HG02973 (cell line): ENCODE measurements around the gene WDR43.
A peak's percentile ranks its signal among the peaks of the same experiment; 100 is the strongest.

Experiments used
- ATAC-seq: cut with Tn5 transposase; IDR thresholded peaks from one replicate; pipeline ENCODE4 v1.9.1; 2021; ENCODE audit warnings: moderate library complexity; ENCODE audit not compliant: unreplicated experiment

WDR43 gene, protein sequence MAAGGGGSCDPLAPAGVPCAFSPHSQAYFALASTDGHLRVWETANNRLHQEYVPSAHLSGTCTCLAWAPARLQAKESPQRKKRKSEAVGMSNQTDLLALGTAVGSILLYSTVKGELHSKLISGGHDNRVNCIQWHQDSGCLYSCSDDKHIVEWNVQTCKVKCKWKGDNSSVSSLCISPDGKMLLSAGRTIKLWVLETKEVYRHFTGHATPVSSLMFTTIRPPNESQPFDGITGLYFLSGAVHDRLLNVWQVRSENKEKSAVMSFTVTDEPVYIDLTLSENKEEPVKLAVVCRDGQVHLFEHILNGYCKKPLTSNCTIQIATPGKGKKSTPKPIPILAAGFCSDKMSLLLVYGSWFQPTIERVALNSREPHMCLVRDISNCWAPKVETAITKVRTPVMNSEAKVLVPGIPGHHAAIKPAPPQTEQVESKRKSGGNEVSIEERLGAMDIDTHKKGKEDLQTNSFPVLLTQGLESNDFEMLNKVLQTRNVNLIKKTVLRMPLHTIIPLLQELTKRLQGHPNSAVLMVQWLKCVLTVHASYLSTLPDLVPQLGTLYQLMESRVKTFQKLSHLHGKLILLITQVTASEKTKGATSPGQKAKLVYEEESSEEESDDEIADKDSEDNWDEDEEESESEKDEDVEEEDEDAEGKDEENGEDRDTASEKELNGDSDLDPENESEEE

DNA sequence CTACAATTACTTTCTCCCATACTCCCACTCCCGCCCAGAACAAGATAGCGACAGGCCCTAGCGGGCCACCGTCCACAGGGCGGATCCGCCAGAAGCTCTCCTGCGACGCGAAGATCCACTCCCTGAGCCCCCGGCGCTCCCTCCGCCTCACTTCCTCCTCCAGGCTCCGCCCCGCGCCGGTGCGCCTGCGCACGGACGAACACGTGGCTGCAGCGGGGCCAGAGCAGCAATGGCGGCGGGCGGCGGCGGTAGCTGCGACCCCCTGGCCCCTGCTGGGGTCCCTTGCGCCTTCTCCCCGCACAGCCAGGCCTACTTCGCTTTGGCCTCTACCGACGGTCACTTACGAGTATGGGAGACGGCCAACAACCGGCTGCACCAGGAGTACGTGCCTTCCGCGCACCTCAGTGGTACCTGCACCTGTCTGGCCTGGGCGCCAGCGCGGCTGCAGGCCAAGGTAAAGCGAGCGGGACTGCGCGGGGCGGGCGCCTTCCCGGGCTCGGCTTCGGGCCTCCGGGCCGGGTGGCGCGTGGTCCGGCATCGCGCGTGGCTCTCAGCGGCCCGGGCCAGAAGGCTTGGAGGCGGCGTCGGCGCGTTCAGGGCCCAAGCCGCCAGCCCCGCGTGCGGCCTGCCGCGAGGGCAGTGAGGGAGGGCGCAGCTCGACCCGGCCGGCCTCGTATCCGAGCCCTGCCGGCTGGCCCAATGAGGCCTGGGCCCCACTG is at the start of gene WDR43:
WDR43 (plus strand) TSS at position 198 of the 719 bp plus-strand sequence; CDS start at position 230, 32 bp downstream.
- peak; percentile 87 for ATAC-seq

DNA sequence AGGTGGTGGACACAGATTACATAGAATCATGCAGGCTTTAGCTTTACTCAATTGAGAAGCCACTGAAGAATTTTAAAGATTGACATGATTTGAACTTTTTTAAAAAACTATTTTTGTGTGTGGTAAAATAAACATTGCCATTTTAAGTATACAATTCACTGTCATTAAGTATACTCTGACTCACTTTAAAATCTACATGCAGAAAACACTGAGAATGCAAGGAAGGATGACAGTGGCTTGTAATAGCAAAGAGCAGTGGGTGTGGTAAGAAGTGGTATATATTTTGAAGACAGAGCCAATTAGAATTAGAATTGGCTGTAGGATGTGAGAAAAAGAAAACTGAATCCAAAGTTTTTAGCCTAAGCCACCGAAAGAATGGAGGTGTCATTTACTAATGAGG is 39.3 kb upstream of the WDR43 start:
- ATAC-seq = no peak

DNA sequence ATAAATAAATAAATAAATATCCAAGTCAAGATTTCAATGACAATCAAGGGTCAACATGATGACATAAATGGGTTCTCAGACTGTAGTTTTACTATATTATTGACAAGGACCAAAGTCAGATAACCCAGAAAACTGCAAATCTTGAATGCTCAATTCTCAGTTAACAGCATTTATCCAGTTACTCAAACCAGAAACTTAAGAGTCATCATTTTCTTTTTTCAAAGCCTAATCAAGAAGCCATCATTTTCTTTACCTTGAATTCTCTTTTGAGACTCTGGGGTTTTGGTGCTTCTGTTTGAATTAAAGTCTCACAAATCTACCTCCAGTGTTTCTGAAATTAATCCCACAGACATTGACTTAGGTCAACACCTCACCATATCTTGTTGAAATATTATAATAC is 38.5 kb upstream of the WDR43 start:
- ATAC-seq = no peak

DNA sequence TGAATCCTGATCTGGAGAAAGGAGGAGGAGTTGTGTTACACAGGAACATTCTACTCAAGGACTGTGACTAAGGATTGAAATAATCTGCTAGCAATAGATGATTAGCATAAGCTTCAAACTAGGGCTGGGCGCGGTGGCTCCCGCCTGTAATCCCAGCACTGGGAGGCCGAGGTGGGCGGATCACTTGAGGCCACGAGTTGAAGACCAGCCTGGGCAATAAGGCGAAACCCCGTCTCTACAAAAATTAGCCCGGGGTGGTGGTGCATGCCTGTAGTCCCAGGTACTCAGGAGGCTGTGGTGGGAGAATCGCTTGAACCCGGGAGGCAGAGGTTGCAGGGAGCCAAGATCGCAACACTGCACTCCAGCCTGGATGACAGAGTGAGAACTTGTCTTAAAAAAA is 25.9 kb upstream of the WDR43 start:
- no peak for ATAC-seq

DNA sequence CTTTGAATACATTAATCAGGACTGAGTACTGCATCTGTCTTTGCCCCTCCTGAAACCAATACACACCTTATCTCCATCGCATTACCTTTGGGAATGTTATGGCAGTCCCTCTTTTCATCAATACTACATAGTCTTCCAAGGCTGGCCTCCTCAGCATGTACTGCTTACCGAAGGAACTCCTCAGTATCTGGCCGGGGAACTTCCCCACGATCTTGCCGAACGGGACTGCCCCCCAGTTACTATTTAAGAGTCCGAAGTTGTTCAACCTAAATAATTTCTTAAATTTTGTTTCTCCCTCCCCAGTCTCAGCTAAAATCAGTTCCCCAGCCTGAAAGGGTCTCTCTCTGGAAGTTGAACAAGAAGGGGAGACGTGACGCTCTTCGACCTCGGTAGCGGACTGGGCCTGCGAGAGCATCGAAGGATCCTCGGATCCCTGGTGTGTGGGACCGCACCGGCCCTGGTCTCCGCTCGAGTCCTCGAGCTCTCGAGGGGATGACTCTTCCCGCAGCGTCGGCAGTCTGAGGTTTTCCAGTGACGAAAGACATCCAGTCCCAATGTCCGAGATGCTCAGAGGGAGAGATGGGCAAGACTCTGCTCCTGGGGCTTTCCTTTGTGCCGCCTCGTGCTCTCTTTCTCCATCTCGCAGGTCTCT is 24.8 kb upstream of the WDR43 start:
- ATAC-seq = peak; percentile 9

DNA sequence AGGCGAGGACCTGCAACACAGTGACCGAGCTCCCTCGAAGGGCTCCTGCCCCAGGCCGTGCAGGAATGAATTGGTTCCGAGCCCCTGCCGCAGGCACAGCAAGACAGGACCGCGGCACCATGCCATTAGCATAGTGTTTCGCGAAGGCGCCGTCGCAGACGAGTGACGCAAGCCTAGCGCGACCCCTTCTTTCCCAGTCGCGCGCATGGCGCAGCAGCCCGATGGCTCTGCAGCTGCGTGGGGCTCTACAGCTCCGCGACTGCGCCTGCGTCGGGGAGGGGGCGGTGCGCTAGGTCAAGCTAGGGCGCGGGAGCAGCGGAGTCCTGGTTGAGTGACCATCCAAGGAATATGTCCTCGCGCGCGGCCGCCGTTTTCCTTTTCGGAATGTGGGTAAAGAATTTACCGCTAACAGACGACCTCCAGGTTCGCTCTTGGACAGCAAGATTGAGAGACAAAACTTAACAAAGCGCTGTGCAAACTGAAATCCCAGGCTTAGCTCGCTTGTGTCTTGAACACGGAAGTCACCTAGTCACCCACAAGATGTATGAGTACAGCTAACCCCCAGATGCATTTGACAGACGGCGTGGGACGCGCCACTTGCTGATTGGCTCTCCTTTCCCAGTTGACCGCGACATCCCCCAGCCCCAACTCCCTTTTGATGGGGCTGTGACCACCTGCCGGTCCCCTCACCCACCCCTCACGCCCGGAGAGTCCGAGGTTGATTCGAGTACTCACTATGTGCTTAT is 24.1 kb upstream of the WDR43 start, which contains the start of gene TRMT61B:
TRMT61B (minus strand) TSS at position 164 of the 746 bp plus-strand sequence; CDS start at position 132, 32 bp downstream.
- peak; percentile 90 for ATAC-seq

DNA sequence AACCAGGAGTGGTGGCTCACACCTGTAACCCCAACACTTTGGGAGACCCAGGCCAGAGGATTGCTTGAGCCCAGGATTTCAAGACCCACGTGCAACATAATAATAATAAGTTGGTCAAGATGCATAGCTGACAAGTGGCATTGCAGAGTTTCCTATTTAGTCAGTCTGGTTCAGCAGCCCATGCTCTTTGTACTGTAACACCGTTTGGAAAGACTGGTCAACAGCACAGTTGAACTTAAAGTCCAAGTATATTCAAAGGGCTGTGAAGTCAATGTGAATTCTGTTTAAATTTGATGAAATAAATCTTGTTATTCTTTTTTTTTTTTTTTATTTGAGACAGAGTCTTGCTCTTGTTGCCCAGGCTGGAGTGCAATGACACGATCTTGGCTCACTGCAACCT is 22.8 kb upstream of the WDR43 start:
- no peak for ATAC-seq

DNA sequence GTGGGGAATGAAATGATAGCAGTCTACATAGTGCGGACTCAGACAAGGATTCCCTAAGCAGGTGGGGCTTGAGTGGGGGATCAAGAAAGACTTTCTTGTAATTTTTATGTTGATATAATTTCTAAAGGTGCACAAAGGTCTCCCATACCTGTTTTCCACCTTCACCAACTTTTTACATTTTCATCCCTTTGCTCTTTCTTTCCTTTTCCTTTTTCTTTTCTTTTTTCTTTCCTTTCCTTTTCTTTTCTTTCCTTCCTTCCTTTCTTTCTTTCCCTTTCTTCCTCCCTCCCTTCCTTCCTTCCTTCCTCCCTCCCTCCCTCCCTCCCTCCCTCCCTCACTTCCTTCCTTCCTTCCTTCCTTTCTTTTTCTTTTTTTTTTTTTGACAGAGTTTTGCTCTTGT is 14.3 kb upstream of the WDR43 start:
- ATAC-seq = no peak

DNA sequence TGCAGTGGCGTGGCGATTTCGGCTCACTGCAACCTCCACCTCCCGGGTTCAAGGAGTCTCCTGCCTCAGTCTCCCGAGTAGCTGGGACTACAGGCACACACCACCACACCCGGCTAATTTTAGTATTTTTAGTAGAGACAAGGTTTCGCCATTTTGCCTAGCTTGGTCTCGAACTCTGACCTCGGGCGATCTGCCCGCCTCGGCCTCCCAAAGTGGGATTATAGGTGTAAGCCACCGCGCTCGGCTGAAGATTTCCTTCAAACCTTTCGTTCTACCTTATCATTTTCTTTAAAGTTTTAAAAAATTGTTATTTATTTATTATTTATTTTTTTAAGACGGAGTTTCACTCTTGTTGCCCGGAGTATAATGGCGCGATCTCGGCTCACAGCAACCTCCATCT is 979 bp upstream of the WDR43 start:
- no peak for ATAC-seq

DNA sequence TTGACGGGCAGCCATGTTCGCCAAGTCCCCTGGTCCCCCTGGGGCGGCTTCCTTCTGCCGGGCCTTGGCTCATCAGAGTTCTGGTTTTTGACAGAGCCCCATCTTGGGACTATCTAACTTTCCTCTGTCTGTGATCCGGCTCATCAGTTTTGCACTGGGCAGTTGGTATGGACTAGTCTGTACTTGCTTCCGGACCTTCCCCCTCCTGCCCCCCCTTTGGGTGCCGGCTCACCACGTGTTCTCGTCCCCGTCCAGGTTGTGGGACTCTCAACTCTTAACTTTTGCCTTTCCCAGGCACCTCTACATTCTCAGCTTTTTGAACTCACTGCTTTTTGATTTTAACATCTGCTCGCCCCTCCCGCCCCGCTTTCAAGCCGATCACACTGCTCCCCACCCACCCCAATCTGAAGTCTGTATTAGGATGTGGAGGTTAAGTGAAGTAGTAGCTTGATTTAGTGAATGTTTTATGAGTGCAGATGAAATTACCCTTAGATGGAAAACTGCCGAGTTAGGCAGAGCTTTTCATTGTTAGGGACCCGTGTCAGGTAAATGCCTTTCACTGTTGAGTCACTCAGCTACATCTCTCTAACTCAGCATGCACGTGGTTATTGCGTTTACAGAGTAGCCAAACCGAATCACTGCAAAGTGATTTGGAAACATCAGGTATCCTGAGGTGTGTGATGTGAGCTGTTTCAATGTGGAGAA is 874 bp downstream of the WDR43 start:
- ATAC-seq = peak; percentile 25

DNA sequence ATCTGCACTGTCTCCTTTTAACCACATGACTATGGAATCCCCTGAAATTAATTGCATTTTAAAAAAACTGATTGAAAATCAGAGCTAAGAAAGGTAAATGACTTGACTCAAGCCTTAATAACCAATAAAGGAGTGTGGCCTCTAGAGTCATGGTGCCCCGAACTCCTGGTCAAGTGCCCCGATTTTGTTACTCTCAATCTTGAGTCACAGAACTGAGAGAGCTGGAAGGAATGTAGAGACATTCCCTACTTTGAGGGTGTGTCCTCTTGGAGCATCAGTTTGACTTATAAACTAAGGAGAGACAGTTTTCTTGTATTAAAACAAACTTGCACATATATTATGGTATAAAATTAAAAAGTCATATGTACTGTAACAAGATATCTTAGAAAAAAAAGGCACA is 2.4 kb downstream of the WDR43 start:
- ATAC-seq = no peak

DNA sequence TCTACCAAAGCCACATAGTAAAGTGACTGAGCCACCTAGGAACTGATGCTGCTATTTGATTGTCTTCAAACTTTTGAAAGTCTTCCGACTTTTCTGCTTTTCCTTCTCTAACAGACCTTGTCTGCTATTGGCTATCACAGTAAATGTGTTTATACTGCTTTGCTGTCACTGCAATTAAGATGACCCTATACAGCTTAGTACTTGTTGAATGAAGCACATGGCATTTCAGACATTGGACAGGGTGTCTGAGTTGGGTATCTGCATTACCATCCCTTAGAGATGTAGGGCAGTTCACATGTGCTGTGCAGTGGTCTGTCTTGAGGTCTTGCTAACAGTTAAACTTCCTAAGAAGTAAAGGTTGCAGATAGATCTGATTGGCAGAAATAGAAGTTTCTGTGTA is 3.6 kb downstream of the WDR43 start:
- ATAC-seq = no peak

DNA sequence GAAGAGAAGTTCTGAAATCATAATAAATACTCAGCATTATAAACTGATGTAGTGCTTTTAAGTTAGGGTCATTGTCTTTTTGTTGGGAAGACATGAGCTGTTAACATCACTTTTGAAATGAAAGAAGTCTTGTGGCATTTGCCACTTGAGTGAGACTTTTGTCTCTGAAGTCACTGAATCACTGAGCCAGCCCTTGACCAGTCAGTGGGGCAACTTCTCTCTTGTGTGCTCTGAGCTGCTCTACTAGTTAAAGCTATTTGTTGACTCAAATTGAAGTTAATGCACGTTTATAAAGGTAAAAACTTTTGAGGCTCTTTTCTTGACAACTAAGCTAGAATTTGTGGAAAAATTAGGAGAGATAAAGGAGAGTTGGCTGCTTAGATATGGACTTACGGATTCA is 6.7 kb downstream of the WDR43 start:
- ATAC-seq = no peak

DNA sequence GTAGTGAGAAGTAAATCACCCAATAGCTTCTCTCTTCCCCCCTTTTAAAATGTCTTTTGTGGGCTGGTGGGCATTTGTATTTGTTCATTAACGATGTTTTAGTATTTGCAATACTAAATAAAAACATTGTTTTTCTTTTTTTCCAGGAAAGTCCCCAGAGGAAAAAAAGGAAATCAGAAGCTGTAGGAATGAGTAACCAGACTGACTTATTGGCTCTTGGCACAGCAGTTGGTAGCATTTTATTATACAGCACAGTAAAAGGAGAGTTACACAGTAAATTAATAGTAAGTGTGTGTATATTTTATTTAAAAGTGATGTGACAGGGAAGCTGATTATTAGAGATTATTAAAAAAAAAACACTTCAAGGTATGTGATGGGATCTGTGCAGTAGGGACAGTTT is 7.4 kb downstream of the WDR43 start:
- ATAC-seq = no peak

DNA sequence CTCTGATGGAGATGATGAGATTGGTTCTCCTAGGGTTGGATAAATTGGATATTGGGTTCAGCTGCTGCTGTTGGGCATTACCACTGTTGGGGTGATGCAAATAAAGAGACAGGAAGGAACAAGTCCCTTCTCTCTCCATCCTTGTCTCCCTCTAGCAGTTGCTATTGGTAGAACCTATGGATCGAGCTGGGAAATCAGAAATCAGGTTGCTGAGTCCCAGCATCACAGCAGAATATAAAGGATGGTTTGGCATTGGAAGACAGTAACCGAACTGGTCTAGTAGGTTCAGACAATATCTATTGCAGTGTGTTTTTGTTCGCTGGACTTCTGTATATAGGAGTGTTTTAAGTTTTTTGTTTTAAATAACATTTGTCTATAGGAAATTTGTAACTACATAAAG is 8.1 kb downstream of the WDR43 start:
- ATAC-seq = no peak

DNA sequence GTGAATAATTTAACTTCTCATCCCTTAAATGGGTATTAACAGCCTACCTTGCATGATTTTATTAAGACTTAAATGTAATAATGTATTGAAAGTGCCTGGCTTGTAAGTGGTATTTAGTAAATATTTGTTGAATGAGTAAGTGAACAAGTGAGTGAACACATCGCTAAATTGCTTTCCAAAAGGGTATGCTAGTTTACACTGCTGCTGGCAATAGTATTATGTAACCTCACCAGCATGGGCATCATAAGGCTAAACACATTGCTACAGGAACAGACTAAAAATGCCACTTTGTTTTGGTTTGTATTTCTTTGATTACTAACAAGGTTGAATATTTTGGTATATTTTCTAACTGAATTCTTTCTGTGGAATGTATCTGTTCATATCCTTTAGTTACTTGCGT is 9.8 kb downstream of the WDR43 start:
- no peak for ATAC-seq

DNA sequence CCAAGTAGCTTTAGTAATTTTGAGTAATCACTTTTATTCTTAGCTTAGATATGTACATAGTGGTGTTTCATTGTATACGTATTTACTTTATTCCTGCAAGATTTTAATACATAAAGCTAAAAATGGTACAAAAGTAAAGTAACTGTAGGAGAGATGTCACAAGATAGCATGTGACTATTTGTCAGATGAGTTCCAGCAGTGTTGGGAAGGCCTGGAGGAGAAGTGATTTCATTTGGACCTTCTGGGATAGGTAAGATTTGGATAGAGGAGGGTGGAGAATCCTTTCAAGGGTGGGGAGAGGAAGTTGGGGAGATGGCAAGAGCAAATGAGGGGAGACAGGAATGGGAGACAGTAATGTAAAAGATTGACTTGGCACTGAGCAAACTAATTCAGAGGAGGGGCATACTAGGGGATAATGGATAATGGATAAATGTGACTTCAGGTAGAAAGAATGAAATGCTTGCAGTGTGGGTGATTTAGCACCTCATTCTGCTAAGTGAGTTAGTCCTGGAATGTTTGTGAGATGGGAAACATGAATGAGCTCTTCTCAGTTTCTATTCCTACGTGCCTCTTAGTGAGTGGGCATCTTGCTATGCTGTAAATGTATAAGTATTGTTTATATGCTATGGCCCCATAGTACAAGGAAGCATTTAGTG is 10.5 kb downstream of the WDR43 start:
- no peak for ATAC-seq

DNA sequence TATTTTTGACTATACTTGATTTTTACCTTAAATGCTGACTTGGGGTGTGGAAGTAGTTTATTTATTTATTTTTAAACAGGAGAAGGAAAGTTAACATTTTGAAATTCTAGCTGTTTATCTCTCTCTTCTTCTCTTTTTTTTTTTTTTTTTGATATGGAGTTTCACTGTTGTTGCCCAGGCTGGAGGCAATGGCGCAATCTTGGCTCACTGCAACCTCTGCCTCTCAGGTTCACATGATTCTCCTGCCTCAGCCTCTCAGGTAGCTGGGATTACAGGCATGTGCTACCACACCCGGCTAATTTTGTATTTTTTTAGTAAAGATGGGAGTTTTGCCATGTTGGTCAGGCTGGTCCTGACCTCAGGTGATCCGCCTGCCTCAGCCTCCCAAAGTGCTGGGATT is 11.1 kb downstream of the WDR43 start:
- ATAC-seq = no peak

DNA sequence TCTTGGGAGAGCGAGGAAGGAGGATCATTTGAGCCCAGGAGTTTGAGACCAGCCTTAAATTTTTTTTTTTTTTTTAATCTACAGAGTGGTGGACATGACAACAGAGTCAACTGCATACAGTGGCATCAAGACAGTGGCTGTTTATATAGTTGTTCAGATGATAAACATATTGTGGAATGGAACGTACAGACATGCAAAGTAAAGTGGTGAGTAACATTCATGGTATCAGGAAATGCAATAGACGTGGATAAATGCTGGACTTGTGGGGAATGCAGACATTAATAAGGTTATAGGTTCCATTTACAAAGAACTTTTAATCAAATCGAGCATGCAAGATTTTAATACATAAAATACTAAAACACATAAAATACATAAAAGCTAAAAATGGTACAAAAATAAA is 11.9 kb downstream of the WDR43 start:
- no peak for ATAC-seq
